Measurements from ENCODE around the gene REXO4. TPM values are rescaled to one million over a fixed set of nuclear protein-coding genes. Genes with fewer than 3 reads are reported as not detected.

Gene REXO4
- total and polyA plus RNA-seq, 2 of the 13 experiments (the other 11 are each of a cell fraction or from before 2014, with no cell fraction given), result 18.5 to 30.4 TPM

- TF ChIP-seq JUND (CRISPR knock-in tag; IDR thresholded peaks at IDR 0.05), result 0 out of 2 replicates have a peak, but pooled peaks have one; percentile 34
- peak; percentile 30; the same call in 1 of the 2 replicates for TF ChIP-seq NCOA5 (CRISPR knock-in tag; IDR thresholded peaks at IDR 0.05)
- TF ChIP-seq ZNF317 (CRISPR knock-in tag; IDR thresholded peaks at IDR 0.05), result peak; percentile 78
- no peak for TF ChIP-seq ZNF737 (CRISPR knock-in tag; IDR thresholded peaks at IDR 0.05; ENCODE audit: borderline replicate concordance)
- peak; percentile 98 for TF ChIP-seq ZNF350 (CRISPR knock-in tag; IDR thresholded peaks at IDR 0.05; ENCODE audit: borderline replicate concordance, low read depth)
- TF ChIP-seq ARHGAP35 (CRISPR knock-in tag; IDR thresholded peaks at IDR 0.05; ENCODE audit: borderline replicate concordance), result peak; percentile 60; the same call in 1 of the 2 replicates
- TF ChIP-seq, protein P1, sequence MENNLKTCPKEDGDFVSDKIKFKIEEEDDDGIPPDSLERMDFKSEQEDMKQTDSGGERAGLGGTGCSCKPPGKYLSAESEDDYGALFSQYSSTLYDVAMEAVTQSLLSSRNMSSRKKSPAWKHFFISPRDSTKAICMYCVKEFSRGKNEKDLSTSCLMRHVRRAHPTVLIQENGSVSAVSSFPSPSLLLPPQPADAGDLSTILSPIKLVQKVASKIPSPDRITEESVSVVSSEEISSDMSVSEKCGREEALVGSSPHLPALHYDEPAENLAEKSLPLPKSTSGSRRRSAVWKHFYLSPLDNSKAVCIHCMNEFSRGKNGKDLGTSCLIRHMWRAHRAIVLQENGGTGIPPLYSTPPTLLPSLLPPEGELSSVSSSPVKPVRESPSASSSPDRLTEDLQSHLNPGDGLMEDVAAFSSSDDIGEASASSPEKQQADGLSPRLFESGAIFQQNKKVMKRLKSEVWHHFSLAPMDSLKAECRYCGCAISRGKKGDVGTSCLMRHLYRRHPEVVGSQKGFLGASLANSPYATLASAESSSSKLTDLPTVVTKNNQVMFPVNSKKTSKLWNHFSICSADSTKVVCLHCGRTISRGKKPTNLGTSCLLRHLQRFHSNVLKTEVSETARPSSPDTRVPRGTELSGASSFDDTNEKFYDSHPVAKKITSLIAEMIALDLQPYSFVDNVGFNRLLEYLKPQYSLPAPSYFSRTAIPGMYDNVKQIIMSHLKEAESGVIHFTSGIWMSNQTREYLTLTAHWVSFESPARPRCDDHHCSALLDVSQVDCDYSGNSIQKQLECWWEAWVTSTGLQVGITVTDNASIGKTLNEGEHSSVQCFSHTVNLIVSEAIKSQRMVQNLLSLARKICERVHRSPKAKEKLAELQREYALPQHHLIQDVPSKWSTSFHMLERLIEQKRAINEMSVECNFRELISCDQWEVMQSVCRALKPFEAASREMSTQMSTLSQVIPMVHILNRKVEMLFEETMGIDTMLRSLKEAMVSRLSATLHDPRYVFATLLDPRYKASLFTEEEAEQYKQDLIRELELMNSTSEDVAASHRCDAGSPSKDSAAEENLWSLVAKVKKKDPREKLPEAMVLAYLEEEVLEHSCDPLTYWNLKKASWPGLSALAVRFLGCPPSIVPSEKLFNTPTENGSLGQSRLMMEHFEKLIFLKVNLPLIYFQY (CRISPR knock-in tag; IDR thresholded peaks at IDR 0.05; ENCODE audit: borderline replicate concordance), result peak; percentile 76
- TF ChIP-seq NCOA1 (CRISPR knock-in tag; IDR thresholded peaks at IDR 0.05), result peak; percentile 84
- TF ChIP-seq, protein P2, sequence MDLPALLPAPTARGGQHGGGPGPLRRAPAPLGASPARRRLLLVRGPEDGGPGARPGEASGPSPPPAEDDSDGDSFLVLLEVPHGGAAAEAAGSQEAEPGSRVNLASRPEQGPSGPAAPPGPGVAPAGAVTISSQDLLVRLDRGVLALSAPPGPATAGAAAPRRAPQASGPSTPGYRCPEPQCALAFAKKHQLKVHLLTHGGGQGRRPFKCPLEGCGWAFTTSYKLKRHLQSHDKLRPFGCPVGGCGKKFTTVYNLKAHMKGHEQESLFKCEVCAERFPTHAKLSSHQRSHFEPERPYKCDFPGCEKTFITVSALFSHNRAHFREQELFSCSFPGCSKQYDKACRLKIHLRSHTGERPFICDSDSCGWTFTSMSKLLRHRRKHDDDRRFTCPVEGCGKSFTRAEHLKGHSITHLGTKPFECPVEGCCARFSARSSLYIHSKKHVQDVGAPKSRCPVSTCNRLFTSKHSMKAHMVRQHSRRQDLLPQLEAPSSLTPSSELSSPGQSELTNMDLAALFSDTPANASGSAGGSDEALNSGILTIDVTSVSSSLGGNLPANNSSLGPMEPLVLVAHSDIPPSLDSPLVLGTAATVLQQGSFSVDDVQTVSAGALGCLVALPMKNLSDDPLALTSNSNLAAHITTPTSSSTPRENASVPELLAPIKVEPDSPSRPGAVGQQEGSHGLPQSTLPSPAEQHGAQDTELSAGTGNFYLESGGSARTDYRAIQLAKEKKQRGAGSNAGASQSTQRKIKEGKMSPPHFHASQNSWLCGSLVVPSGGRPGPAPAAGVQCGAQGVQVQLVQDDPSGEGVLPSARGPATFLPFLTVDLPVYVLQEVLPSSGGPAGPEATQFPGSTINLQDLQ (CRISPR knock-in tag; IDR thresholded peaks at IDR 0.05), result no peak
- TF ChIP-seq ERF (CRISPR knock-in tag; IDR thresholded peaks at IDR 0.05), result peak; percentile 77
- no peak for TF ChIP-seq ZNF296 (CRISPR knock-in tag; conservative IDR thresholded peaks at IDR 0.05)
- TF ChIP-seq ZNF776 (CRISPR knock-in tag; IDR thresholded peaks at IDR 0.05), result peak; percentile 72; the same call in 1 of the 2 replicates
- peak; percentile 84 for TF ChIP-seq CBFB (CRISPR knock-in tag; IDR thresholded peaks at IDR 0.05)
- TF ChIP-seq ZBTB33 (CRISPR knock-in tag; IDR thresholded peaks at IDR 0.05), result peak; percentile 43
- TF ChIP-seq PRMT3 (CRISPR knock-in tag; IDR thresholded peaks at IDR 0.05; ENCODE audit: borderline replicate concordance, low read depth), result 0 out of 2 replicates have a peak, but pooled peaks have one; percentile 87
- no peak for TF ChIP-seq ARID2 (CRISPR knock-in tag; IDR thresholded peaks at IDR 0.05; ENCODE audit: borderline replicate concordance)
- no peak; the same call in 1 of the 2 replicates for TF ChIP-seq ZFP36L1 (CRISPR knock-in tag; IDR thresholded peaks at IDR 0.05)
- TF ChIP-seq ARNT2 (CRISPR knock-in tag; IDR thresholded peaks at IDR 0.05; ENCODE audit: low read depth), result peak; percentile 89; the same call in 1 of the 2 replicates
- TF ChIP-seq ZSCAN25 (CRISPR knock-in tag; IDR thresholded peaks at IDR 0.05), result peak; percentile 85
- peak; percentile 73; the same call in 1 of the 2 replicates for TF ChIP-seq TSC22D2 (CRISPR knock-in tag; IDR thresholded peaks at IDR 0.05; ENCODE audit: borderline replicate concordance)
Measured at GRCh38 chr9:133417541-133418461, at the start of gene REXO4 (continued).
